IMR-90 (cell line): ENCODE data around the gene NOD1. TPM values are rescaled to one million over a fixed set of nuclear protein-coding genes. Genes with fewer than 3 reads are reported as not detected.

ENCODE experiments used
- ATAC-seq: fragments of 200-7000 bp; cut with Tn5 transposase; 2 replicates; pipeline ENCODE4 v1.9.1; 2020; ENCODE audit warnings: low read depth, mild to moderate bottlenecking, moderate library complexity
- BruUV-seq: library from RNA; stranded (reverse); fragments of 400-500 nt; replicated peaks from 2 replicates; lab custom pipeline; 2021; lab: Mats Ljungman, UMichigan
- CTCF ChIA-PET: fragments of 300-600 bp; formaldehyde crosslinking; extraction: SDS; loops from one replicate; lab custom pipeline; 2021; ENCODE audit warnings: antibody characterized with exemption; lab: Yijun Ruan, JAX
- POLR2A ChIA-PET: fragments of 300-600 bp; sonication (Branson Sonifier 250); formaldehyde crosslinking; loops from one replicate; lab custom pipeline; 2022; ENCODE audit warnings: antibody characterized with exemption; ENCODE audit not compliant: unreplicated experiment; lab: Charles Lee
- DNase-seq: peaks from one replicate; pipeline ENCODE4 v3.0.0; 2013
- H2AFZ ChIP-seq: replicated peaks from 2 replicates; pipeline ENCODE3; 2013; ENCODE audit warnings: low read length, mild to moderate bottlenecking; ENCODE audit not compliant: poor library complexity
- H2AK5ac ChIP-seq: 2 replicates; pipeline ENCODE4 v1.6.1; 2013; ENCODE audit warnings: low read depth, low read length, inconsistent platforms
- H2AK9ac ChIP-seq: replicated peaks from 2 replicates; pipeline ENCODE3; 2013; ENCODE audit warnings: mild to moderate bottlenecking, low read depth, low read length, moderate library complexity; ENCODE audit not compliant: poor library complexity
- H2BK120ac ChIP-seq: 2 replicates; pipeline ENCODE4 v1.6.1; 2013; ENCODE audit warnings: low read depth, low read length, inconsistent platforms
- H2BK15ac ChIP-seq: 3 replicates; pipeline ENCODE4 v1.6.1; 2013; ENCODE audit warnings: low read depth, low read length, inconsistent platforms
- H2BK20ac ChIP-seq: 2 replicates; pipeline ENCODE4 v1.6.1; 2013; ENCODE audit warnings: low read depth, mild to moderate bottlenecking, inconsistent platforms, low read length, moderate library complexity
- H2BK5ac ChIP-seq: 2 replicates; pipeline ENCODE4 v1.6.1; 2013; ENCODE audit warnings: mild to moderate bottlenecking, low read depth, low read length, inconsistent platforms; ENCODE audit not compliant: poor library complexity, severe bottlenecking
- H3K14ac ChIP-seq: replicated peaks from 2 replicates; pipeline ENCODE4 v1.6.1; 2013; ENCODE audit warnings: low read depth, low read length, inconsistent platforms
- H3K18ac ChIP-seq: 2 replicates; pipeline ENCODE4 v1.6.1; 2013; ENCODE audit warnings: low read depth, low read length, control low read depth
- H3K23ac ChIP-seq: 2 replicates; pipeline ENCODE4 v1.6.1; 2013; ENCODE audit warnings: low read depth, low read length, inconsistent platforms
- H3K27ac ChIP-seq: 2 replicates; pipeline ENCODE4 v1.5.1; 2013; ENCODE audit warnings: mild to moderate bottlenecking, control low read depth, low read length; ENCODE audit not compliant: insufficient read depth
- H3K27me3 ChIP-seq: 2 replicates; pipeline ENCODE4 v1.6.1; 2013; ENCODE audit warnings: low read length; ENCODE audit not compliant: control insufficient read depth, insufficient read depth
- H3K36me3 ChIP-seq: 2 replicates; pipeline ENCODE4 v1.6.1; 2013; ENCODE audit warnings: low read length, mixed read lengths; ENCODE audit not compliant: control insufficient read depth, insufficient read depth
- H3K4ac ChIP-seq: 2 replicates; pipeline ENCODE4 v1.6.1; 2013; ENCODE audit warnings: low read depth, low read length, inconsistent platforms
- H3K4me1 ChIP-seq: 2 replicates; pipeline ENCODE4 v1.6.1; 2013; ENCODE audit warnings: low read length, mixed read lengths; ENCODE audit not compliant: control insufficient read depth, insufficient read depth
- H3K4me2 ChIP-seq: 2 replicates; pipeline ENCODE4 v1.6.1; 2013; ENCODE audit warnings: low read depth, mild to moderate bottlenecking, control low read depth, low read length, moderate library complexity
- H3K4me3 ChIP-seq: 2 replicates; pipeline ENCODE4 v1.5.1; 2013; ENCODE audit warnings: low read depth, mild to moderate bottlenecking, control low read depth, low read length, moderate library complexity; ENCODE audit not compliant: insufficient read depth
- H3K56ac ChIP-seq: 2 replicates; pipeline ENCODE4 v1.6.1; 2013; ENCODE audit warnings: low read length, inconsistent platforms; ENCODE audit not compliant: insufficient read depth; ENCODE audit errors: extremely low read depth
- H3K79me1 ChIP-seq, 2 experiments: 2 replicates each; pipeline ENCODE4 v1.6.1; 2013; ENCODE audit warnings: low read length in 2 of 2, inconsistent platforms in 1 of 2, low read depth in 1 of 2
- H3K9ac ChIP-seq: 2 replicates; pipeline ENCODE4 v1.6.1; 2013; ENCODE audit warnings: low read depth, low read length, control low read depth
- H3K9me1 ChIP-seq: 2 replicates; pipeline ENCODE4 v1.6.1; 2013; ENCODE audit warnings: low read length, inconsistent platforms; ENCODE audit not compliant: insufficient read depth
- H3K9me3 ChIP-seq: 2 replicates; pipeline ENCODE4 v1.6.1; 2013; ENCODE audit warnings: low read length; ENCODE audit not compliant: control insufficient read depth, insufficient read depth
- H4K20me1 ChIP-seq: 2 replicates; pipeline ENCODE4 v1.6.1; 2013; ENCODE audit warnings: low read length, inconsistent platforms; ENCODE audit not compliant: insufficient read depth
- H4K5ac ChIP-seq: 2 replicates; pipeline ENCODE4 v1.6.1; 2013; ENCODE audit warnings: mild to moderate bottlenecking, low read depth, low read length, control low read depth
- H4K8ac ChIP-seq, 2 experiments: 2 replicates each; pipeline ENCODE4 v1.6.1; 2013; ENCODE audit warnings: low read depth in 2 of 2, low read length in 2 of 2, control low read depth in 1 of 2, inconsistent platforms in 1 of 2
- H4K91ac ChIP-seq: 2 replicates; pipeline ENCODE4 v1.6.1; 2013; ENCODE audit warnings: low read depth, low read length, inconsistent platforms; ENCODE audit not compliant: insufficient read depth
- CEBPB ChIP-seq: IDR thresholded peaks from 2 replicates; pipeline ENCODE4 v1.6.1; 2012; ENCODE audit warnings: low read depth, low read length, improper control_type of control experiment
- CHD1 ChIP-seq: IDR thresholded peaks from 2 replicates; pipeline ENCODE4 v1.6.1; 2012; ENCODE audit warnings: low read depth, low read length, improper control_type of control experiment
- CTCF ChIP-seq: conservative IDR thresholded peaks from 2 replicates; pipeline ENCODE4 v1.5.1; 2012; ENCODE audit warnings: mild to moderate bottlenecking, low read depth, low read length, improper control_type of control experiment
- ELK1 ChIP-seq: fragments of 150-350 bp; IDR thresholded peaks from 2 replicates; pipeline ENCODE4 v1.6.1; 2016; ENCODE audit warnings: low read depth, mild to moderate bottlenecking, low read length, moderate library complexity, borderline replicate concordance
- MAFK ChIP-seq: IDR thresholded peaks from 2 replicates; pipeline ENCODE4 v1.6.1; 2012; ENCODE audit warnings: low read depth, low read length, improper control_type of control experiment
- MXI1 ChIP-seq: IDR thresholded peaks from 2 replicates; pipeline ENCODE4 v1.6.1; 2012; ENCODE audit warnings: low read depth, mild to moderate bottlenecking, low read length, moderate library complexity, borderline replicate concordance
- NFE2L2 ChIP-seq: fragments of 150-350 bp; IDR thresholded peaks from 2 replicates; pipeline ENCODE4 v1.6.1; 2016; ENCODE audit warnings: low read depth, mild to moderate bottlenecking, low read length
- POLR2A ChIP-seq: IDR thresholded peaks from 2 replicates; pipeline ENCODE4 v1.6.1; 2012; ENCODE audit warnings: mild to moderate bottlenecking, low read depth, low read length
- RAD21 ChIP-seq: IDR thresholded peaks from 2 replicates; pipeline ENCODE4 v1.6.1; 2012; ENCODE audit warnings: low read length, improper control_type of control experiment
- RCOR1 ChIP-seq: IDR thresholded peaks from 2 replicates; pipeline ENCODE4 v1.6.1; 2012; ENCODE audit warnings: mild to moderate bottlenecking, low read length, improper control_type of control experiment; ENCODE audit not compliant: insufficient replicate concordance
- SMC3 ChIP-seq: fragments of 150-350 bp; IDR thresholded peaks from 2 replicates; pipeline ENCODE4 v1.6.1; 2016; ENCODE audit warnings: low read depth, mild to moderate bottlenecking, antibody characterized with exemption, low read length, moderate library complexity
- USF2 ChIP-seq: fragments of 150-350 bp; IDR thresholded peaks from 2 replicates; pipeline ENCODE4 v1.6.1; 2017; ENCODE audit warnings: mild to moderate bottlenecking, antibody characterized with exemption, low read length, low read depth
- WGBS, 2 experiments: methylation state at CpG; one replicate each; pipeline versions ENCODE4 v1.1.5 to v1.1.7; 2013; ENCODE audit warnings: missing lambda C conversion rate in 2 of 2; ENCODE audit not compliant: insufficient read length in 1 of 2; ENCODE audit errors: extremely low coverage in 2 of 2; 5-methylcytosine and 5-hydroxymethylcytosine counted together
- dilution Hi-C: fragments of 300-500 bp; cut with HindIII; formaldehyde crosslinking; loops from one replicate; pipeline ENCODE4 v1.14.3; 2018; ENCODE audit warnings: low sequenced_read_pairs; ENCODE audit not compliant: unreplicated experiment
- in situ Hi-C: fragments of 300-500 bp; cut with MboI; formaldehyde crosslinking; loops from 3 replicates; pipeline ENCODE4 v1.14.3; 2019; ENCODE audit warnings: low sequenced_read_pairs, inconsistent platforms, mixed read lengths
- intact Hi-C: fragments of 100-400 bp; cut with micrococcal nuclease; formaldehyde crosslinking; loops from 2 replicates; pipeline ENCODE4 v1.10.0; 2022
- polyA plus RNA-seq, 3 experiments: library from polyadenylated mRNA; depleted of rRNA; stranded (reverse); fragments of >200 nt; gene quantifications; 2 replicates each; pipeline ENCODE4 v1.2.3, GENCODE V29; 2012; ENCODE audit warnings: low replicate concordance in 1 of 3
- total RNA-seq: library from RNA; depleted of rRNA; stranded (reverse); fragments of >200 nt; gene quantifications from 2 replicates; pipeline ENCODE4 v1.2.3, GENCODE V29; 2012

Gene NOD1
- total and polyA plus RNA-seq, 2 of the 4 experiments (the other 2 are of a cell fraction), result 1.8 to 3.0 TPM

- BruUV-seq, result no TSS peak
- no peak overlapping the region for H2BK20ac ChIP-seq
- TF ChIP-seq ELK1, result no peak
- TF ChIP-seq SMC3, result no peak
- no peak for TF ChIP-seq NFE2L2
- no peak for TF ChIP-seq CEBPB
- TF ChIP-seq RCOR1, result no peak
- TF ChIP-seq MAFK, result no peak
- TF ChIP-seq CTCF, result no peak
- TF ChIP-seq RAD21, result no peak
- no peak for TF ChIP-seq USF2
- TF ChIP-seq CHD1, result no peak
- no peak for TF ChIP-seq MXI1
- TF ChIP-seq POLR2A, result no peak
- H2BK5ac ChIP-seq, result no peak overlapping the region
- no peak overlapping the region for H3K27ac ChIP-seq
- CTCF ChIA-PET, result no interaction called here
- H3K4me2 ChIP-seq, result no peak overlapping the region
- no peak overlapping the region for H3K4ac ChIP-seq
- H2BK120ac ChIP-seq, result no peak overlapping the region
- no peak overlapping the region for H2AK5ac ChIP-seq
- no peak overlapping the region for H2AK9ac ChIP-seq
- H3K4me3 ChIP-seq, result no peak overlapping the region
- intact Hi-C loops (no loop called here), dilution Hi-C loops (no loop called here), in situ Hi-C loops (no loop called here)
- DNase-seq (no peak), ATAC-seq (no peak)
- H3K23ac ChIP-seq, result no peak overlapping the region
- no peak overlapping the region for H2AFZ ChIP-seq
- no peaks in the 10 kb centered on the region for H3K27me3 ChIP-seq
- no peaks in the 10 kb centered on the region for H3K36me3 ChIP-seq
- no peaks in the 10 kb centered on the region for H3K9me3 ChIP-seq
- H3K9me1 ChIP-seq, result no peaks in the 10 kb centered on the region
- no peak overlapping the region for H4K8ac ChIP-seq
- no peak overlapping the region for H3K56ac ChIP-seq
- no peak overlapping the region for H2BK15ac ChIP-seq
- H4K5ac ChIP-seq, result no peak overlapping the region
- peaks cover 4% of the 10 kb centered on the region for H3K4me1 ChIP-seq
- POLR2A ChIA-PET, result no interaction called here
- H4K91ac ChIP-seq, result no peak overlapping the region
- no peak overlapping the region for H3K18ac ChIP-seq
- H3K14ac ChIP-seq, result no peak overlapping the region
- no peaks in the 10 kb centered on the region for H3K79me1 ChIP-seq
- H4K20me1 ChIP-seq, result no peaks in the 10 kb centered on the region
- H3K9ac ChIP-seq, result no peak overlapping the region
- WGBS, 2 experiments, result no CpG with 5 or more reads among the region's 3 CpGs
These were observed 40.5 kb upstream of the NOD1 start for GRCh38 chr7:30519122-30519521.
